ENCODE measurements around the gene ERCC8. TPM values are rescaled to one million over a fixed set of nuclear protein-coding genes. Genes with fewer than 3 reads are reported as not detected.
A peak's percentile ranks its signal among the peaks of the same experiment; 100 is the strongest.

The ERCC8 gene
- total RNA-seq, 4 donors from 2014 or later, result 5.2 to 17.9 (median 16.1) TPM

- H3K4me3 ChIP-seq, result no peak overlapping the region
- no peaks in the 10 kb centered on the region for H3K4me1 ChIP-seq
- TF ChIP-seq POLR2AphosphoS5 (IDR thresholded peaks at IDR 0.05) (no peak), CTCF (IDR thresholded peaks at IDR 0.05) (no peak), POLR2A (IDR thresholded peaks at IDR 0.05; ENCODE audit: low read depth) (no peak), EP300 (IDR thresholded peaks at IDR 0.05) (no peak)
- DNase-seq (ENCODE audit: extremely low spot score), result no peak
- no peak overlapping the region for H3K27ac ChIP-seq (replicated peaks in 1 of 4)
- H3K9me3 ChIP-seq, result no peaks in the 10 kb centered on the region
- intact Hi-C loops (cut with DNase I), result no loop called here
- no peaks in the 10 kb centered on the region for H3K27me3 ChIP-seq
- H3K36me3 ChIP-seq, result no peaks in the 10 kb centered on the region
These were observed 93.2 kb downstream of the ERCC8 start for GRCh38 chr5:60851626-60852025.

- Histone ChIP-seq H3K9me3 (no peaks in the 10 kb centered on the region), H3K4me3 (no peak overlapping the region), H3K27me3 (peaks cover 0 to 37% (median 3%) of the 10 kb centered on the region in 4 donors), H3K4me1 (peaks cover 4 to 22% (median 17%) of the 10 kb centered on the region in 4 donors), H3K36me3 (no peaks in the 10 kb centered on the region), H3K27ac (replicated peaks in 1 of 4) (no peak overlapping the region)
- no peak for DNase-seq (ENCODE audit: extremely low spot score)
- TF ChIP-seq POLR2A (IDR thresholded peaks at IDR 0.05; ENCODE audit: low read depth) (no peak), POLR2AphosphoS5 (IDR thresholded peaks at IDR 0.05) (no peak), EP300 (IDR thresholded peaks at IDR 0.05) (no peak), CTCF (IDR thresholded peaks at IDR 0.05) (no peak)
- WGBS, result 95% methylated on average over 1 of the region's 1 CpG
- intact Hi-C loops (cut with DNase I), result no loop called here
These were observed 98.6 kb downstream of the ERCC8 start for GRCh38 chr5:60846298-60846697.

GRCh38 chr5:60843936-60844905 is 100.6 kb downstream of the ERCC8 start, which contains the start of gene ELOVL7:
ELOVL7 (minus strand) TSS chr5:60844269; CDS start chr5:60787397, 56,872 bp downstream.
- Histone ChIP-seq H3K36me3 (no peaks in the 10 kb centered on the region), H3K27me3 (peaks cover 0 to 45% (median 3%) of the 10 kb centered on the region in 4 donors), H3K4me3 (peak within 1 kb of the TSS; percentile 63 to 75 (median 68)), H3K27ac (replicated peaks in 1 of 4) (peak within 1 kb of the TSS; percentile 44 to 63 (median 52)), H3K9me3 (no peaks in the 10 kb centered on the region), H3K4me1 (peaks cover 4 to 22% (median 17%) of the 10 kb centered on the region in 4 donors)
- WGBS, result 5% methylated on average over 11 of the region's 87 CpGs
- no peak for TF ChIP-seq EP300 (IDR thresholded peaks at IDR 0.05)
- peak in 1 of 2 donors; percentile 58 for TF ChIP-seq POLR2AphosphoS5 (IDR thresholded peaks at IDR 0.05)
- TF ChIP-seq CTCF (IDR thresholded peaks at IDR 0.05), result peak in 1 of 3 experiments; percentile 22
- no peak for TF ChIP-seq POLR2A (IDR thresholded peaks at IDR 0.05; ENCODE audit: low read depth)
- DNase-seq (ENCODE audit: extremely low spot score), result no peak
- intact Hi-C loops (cut with DNase I), result no loop called here

GRCh38 chr5:60843386-60843935 is 101.4 kb downstream of the ERCC8 start:
- DNase-seq (ENCODE audit: extremely low spot score), result no peak
- Histone ChIP-seq H3K4me1 (peaks cover 4 to 22% (median 17%) of the 10 kb centered on the region in 4 donors), H3K4me3 (peak overlapping the region; percentile 63 to 75 (median 68)), H3K27ac (replicated peaks in 1 of 4) (peak overlapping the region; percentile 44 to 63 (median 52)), H3K36me3 (no peaks in the 10 kb centered on the region), H3K9me3 (no peaks in the 10 kb centered on the region), H3K27me3 (peaks cover 0 to 52% (median 3%) of the 10 kb centered on the region in 4 donors)
- WGBS, result 0% methylated on average over 14 of the region's 49 CpGs
- intact Hi-C loops (cut with DNase I), result no loop called here
- no peak for TF ChIP-seq POLR2A (IDR thresholded peaks at IDR 0.05; ENCODE audit: low read depth)
- TF ChIP-seq CTCF (IDR thresholded peaks at IDR 0.05), result no peak
- no peak for TF ChIP-seq EP300 (IDR thresholded peaks at IDR 0.05)
- no peak for TF ChIP-seq POLR2AphosphoS5 (IDR thresholded peaks at IDR 0.05)

Measured in esophagus muscularis mucosa (tissue), 4 donors.